ENCODE results near the gene CFAP100. TPM values are rescaled to one million over a fixed set of nuclear protein-coding genes. Genes with fewer than 3 reads are reported as not detected.

CFAP100 gene
- total RNA-seq, 4 donors from 2014 or later = not detected

DNA sequence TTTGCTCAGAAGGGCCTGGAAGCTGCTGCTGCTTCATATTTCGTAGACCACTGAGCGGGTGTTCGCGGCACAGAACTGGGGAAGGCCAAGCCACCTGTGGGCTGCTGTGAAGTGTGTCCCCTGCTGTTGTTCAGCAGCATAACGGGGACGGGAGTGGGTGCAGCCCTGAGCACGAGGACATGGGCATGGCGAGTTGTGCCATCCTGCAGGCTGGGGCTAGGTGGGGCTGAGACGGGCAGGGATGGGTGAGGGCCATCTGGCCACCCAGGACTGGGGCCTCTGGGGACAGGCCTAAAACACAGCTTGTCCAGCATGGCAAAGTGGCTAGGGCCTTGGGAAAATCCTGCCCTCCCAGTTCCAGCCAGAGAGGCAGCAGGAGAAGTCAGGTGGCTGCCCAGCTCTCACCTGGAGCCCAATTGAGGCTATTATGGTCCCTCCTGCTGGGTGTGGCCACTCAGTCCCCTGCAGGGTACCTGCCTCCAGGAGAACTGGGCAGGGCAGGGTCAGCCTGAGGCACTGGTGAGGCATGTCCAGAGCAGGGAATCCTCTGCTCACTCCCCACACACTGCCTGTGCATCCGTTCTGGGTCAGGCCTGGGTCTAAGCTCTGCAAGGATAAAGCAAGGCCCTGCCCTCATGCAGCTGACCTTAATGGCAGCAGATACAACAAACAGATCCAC is 29.5 kb downstream of the CFAP100 start:
- no peaks in the 10 kb centered on the region for H3K4me1 ChIP-seq
- peaks cover 0 to 8% (median 6%) of the 10 kb centered on the region in 4 donors for H3K36me3 ChIP-seq
- peaks cover 0 to 9% (median 0%) of the 10 kb centered on the region in 4 donors for H3K27me3 ChIP-seq
- no peak for DNase-seq (ENCODE audit: extremely low spot score)
- H3K9me3 ChIP-seq = peaks cover 0 to 24% (median 18%) of the 10 kb centered on the region in 4 donors
- WGBS = 100% methylated on average over 3 of the region's 10 CpGs
- intact Hi-C loops (cut with DNase I) = no loop called here
- no peak overlapping the region for H3K27ac ChIP-seq (replicated peaks in 1 of 4)
- no peak overlapping the region for H3K4me3 ChIP-seq
- TF ChIP-seq EP300 (IDR thresholded peaks at IDR 0.05) = no peak
- TF ChIP-seq POLR2A (IDR thresholded peaks at IDR 0.05; ENCODE audit: low read depth) = no peak
- no peak for TF ChIP-seq POLR2AphosphoS5 (IDR thresholded peaks at IDR 0.05)
- TF ChIP-seq, protein P1, sequence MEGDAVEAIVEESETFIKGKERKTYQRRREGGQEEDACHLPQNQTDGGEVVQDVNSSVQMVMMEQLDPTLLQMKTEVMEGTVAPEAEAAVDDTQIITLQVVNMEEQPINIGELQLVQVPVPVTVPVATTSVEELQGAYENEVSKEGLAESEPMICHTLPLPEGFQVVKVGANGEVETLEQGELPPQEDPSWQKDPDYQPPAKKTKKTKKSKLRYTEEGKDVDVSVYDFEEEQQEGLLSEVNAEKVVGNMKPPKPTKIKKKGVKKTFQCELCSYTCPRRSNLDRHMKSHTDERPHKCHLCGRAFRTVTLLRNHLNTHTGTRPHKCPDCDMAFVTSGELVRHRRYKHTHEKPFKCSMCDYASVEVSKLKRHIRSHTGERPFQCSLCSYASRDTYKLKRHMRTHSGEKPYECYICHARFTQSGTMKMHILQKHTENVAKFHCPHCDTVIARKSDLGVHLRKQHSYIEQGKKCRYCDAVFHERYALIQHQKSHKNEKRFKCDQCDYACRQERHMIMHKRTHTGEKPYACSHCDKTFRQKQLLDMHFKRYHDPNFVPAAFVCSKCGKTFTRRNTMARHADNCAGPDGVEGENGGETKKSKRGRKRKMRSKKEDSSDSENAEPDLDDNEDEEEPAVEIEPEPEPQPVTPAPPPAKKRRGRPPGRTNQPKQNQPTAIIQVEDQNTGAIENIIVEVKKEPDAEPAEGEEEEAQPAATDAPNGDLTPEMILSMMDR (IDR thresholded peaks at IDR 0.05) = no peak

DNA sequence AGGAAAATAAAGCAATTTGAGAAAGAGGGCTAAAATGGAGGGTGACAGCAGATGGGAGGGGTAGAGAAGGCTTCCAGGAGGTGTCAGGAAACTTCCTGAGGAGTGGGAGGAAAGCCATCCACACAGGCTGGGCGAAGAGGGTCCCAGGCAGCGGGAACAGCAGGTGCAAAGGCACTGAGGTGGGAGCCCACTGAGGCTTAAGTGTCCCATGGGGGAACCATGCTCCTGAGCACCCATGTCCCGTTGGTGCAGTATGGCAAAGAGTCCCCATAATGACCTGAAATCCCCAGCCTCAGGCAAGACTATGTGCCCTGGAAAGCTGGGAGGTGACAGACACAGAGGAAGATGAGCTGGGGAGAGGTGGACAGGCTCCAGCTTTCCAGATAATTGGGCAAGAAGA is 30.0 kb downstream of the CFAP100 start:
- Histone ChIP-seq H3K27me3 (peaks cover 0 to 3% (median 0%) of the 10 kb centered on the region in 4 donors), H3K4me3 (no peak overlapping the region), H3K4me1 (no peaks in the 10 kb centered on the region), H3K27ac (replicated peaks in 1 of 4) (no peak overlapping the region), H3K9me3 (peaks cover 0 to 24% (median 18%) of the 10 kb centered on the region in 4 donors), H3K36me3 (peaks cover 0 to 8% (median 6%) of the 10 kb centered on the region in 4 donors)
- 75% methylated on average over 3 of the region's 3 CpGs for WGBS
- no peak for TF ChIP-seq POLR2A (IDR thresholded peaks at IDR 0.05; ENCODE audit: low read depth)
- DNase-seq (ENCODE audit: extremely low spot score) = no peak
- intact Hi-C loops (cut with DNase I) = no loop called here

DNA sequence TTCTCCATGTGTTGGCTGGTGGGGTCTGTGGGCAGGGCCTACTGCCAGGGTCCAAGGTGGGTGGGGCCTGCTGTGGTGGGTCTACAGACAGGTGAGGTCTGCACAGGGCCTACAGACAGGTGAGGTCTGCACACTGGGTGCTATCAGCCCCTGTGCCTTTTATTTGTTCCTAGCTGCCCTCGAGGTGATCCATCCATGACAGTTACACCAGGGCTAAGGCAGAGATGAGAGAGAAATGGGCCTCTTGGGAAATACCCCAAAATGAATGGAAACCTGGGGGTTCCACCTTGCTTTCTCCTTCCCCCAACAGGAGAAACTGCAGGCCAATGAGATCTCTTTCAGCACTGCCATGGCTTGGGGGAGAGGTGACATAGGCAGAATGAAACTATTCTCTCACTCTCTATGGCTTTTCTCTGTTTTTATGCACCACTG is 36.4 kb downstream of the CFAP100 start:
- intact Hi-C loops (cut with DNase I) = no loop called here
- TF ChIP-seq, protein P1 (IDR thresholded peaks at IDR 0.05) = no peak
- TF ChIP-seq POLR2AphosphoS5 (IDR thresholded peaks at IDR 0.05) (no peak), EP300 (IDR thresholded peaks at IDR 0.05) (no peak), POLR2A (IDR thresholded peaks at IDR 0.05; ENCODE audit: low read depth) (no peak)
- Histone ChIP-seq H3K9me3 (peaks cover 0 to 29% (median 16%) of the 10 kb centered on the region in 4 donors), H3K4me1 (peaks cover 0 to 3% (median 0%) of the 10 kb centered on the region in 4 donors), H3K27ac (replicated peaks in 1 of 4) (no peak overlapping the region), H3K36me3 (peaks cover 8 to 37% (median 17%) of the 10 kb centered on the region in 4 donors), H3K4me3 (no peak overlapping the region), H3K27me3 (no peaks in the 10 kb centered on the region)
- 100% methylated on average over 1 of the region's 1 CpG for WGBS
- DNase-seq (ENCODE audit: extremely low spot score) = no peak

DNA sequence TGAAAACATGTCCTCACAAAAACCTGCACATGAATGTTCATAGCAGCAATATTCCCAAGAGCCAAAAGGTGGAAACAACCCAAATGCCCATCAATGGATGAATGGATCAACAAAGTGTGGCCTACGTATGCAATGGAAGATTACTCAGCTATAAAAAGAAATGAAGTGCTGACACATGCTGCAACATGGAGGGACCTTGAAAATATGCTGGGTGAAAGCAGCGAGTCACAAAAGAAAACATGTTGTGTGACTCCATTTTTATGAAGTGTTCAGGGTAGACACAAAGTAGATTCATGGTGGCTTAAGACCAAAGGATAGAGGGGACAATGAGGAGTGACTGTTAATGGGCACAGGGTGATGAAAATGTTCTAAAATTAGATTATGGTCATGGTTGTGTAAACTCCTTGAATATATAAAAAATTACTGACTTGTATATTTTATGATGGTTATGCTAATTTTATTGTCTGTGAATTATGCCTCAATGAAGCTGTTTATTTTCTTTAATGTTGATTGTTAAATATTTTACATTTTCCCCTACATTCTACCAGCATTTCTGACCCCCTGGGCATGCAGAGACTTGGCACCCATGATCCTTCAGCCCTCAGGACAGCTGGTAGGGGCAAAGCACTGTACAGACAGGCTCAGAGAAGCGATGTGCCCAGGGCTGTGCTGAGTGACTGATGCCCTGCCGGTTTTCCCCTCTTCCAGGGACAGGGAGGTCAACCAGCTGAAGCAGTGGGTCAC is 37.8 kb downstream of the CFAP100 start:
- WGBS = 90% methylated on average over 3 of the region's 4 CpGs
- intact Hi-C loops (cut with DNase I) = no loop called here

More for the DNA sequence above, 37.8 kb downstream of the CFAP100 start:
- Histone ChIP-seq H3K27me3 (no peaks in the 10 kb centered on the region), H3K9me3 (peaks cover 0 to 19% (median 6%) of the 10 kb centered on the region in 4 donors), H3K27ac (replicated peaks in 1 of 4) (no peak overlapping the region), H3K4me1 (peaks cover 0 to 3% (median 0%) of the 10 kb centered on the region in 4 donors), H3K4me3 (no peak overlapping the region), H3K36me3 (peaks cover 11 to 48% (median 29%) of the 10 kb centered on the region in 4 donors)
- TF ChIP-seq POLR2AphosphoS5 (IDR thresholded peaks at IDR 0.05) (no peak), POLR2A (IDR thresholded peaks at IDR 0.05; ENCODE audit: low read depth) (no peak), EP300 (IDR thresholded peaks at IDR 0.05) (no peak)
- TF ChIP-seq, protein P1 (IDR thresholded peaks at IDR 0.05) = no peak
- no peak for DNase-seq (ENCODE audit: extremely low spot score)
